Cardiac muscle cell (in vitro differentiated cells and primary cell): ENCODE measurements around the gene CLDN10. TPM values are rescaled to one million over a fixed set of nuclear protein-coding genes. Genes with fewer than 3 reads are reported as not detected.

ENCODE experiments used
- DNase-seq, 2 donors: peaks; one replicate each; pipeline versions ENCODE4 v3.0.0 to v3.0.0-alpha.2; 2010 to 2017; ENCODE audit warnings: low read depth in 1 of 2, low spot score in 1 of 2
- H3K27ac ChIP-seq: fragments of 200-600 bp; sonication (generic); 2 replicates; pipeline ENCODE4 v1.5.1; 2016
- H3K27me3 ChIP-seq: fragments of 200-600 bp; sonication (generic); 2 replicates; pipeline ENCODE4 v1.6.0; 2016; ENCODE audit warnings: control low read depth
- H3K36me3 ChIP-seq: fragments of 200-600 bp; sonication (generic); 2 replicates; pipeline ENCODE4 v1.5.1; 2016; ENCODE audit warnings: control low read depth
- H3K4me1 ChIP-seq: fragments of 200-600 bp; sonication (generic); 2 replicates; pipeline ENCODE4 v1.8.1; 2017; ENCODE audit warnings: low read depth, mild to moderate bottlenecking, mixed run types
- H3K4me3 ChIP-seq: fragments of 200-600 bp; sonication (generic); 2 replicates; pipeline ENCODE4 v1.5.1; 2016; ENCODE audit warnings: mild to moderate bottlenecking
- H3K9me3 ChIP-seq: fragments of 200-600 bp; sonication (generic); 2 replicates; pipeline ENCODE4 v1.5.1; 2017; ENCODE audit warnings: low read depth, mild to moderate bottlenecking, control low read depth
- polyA plus RNA-seq: library from polyadenylated mRNA; unstranded; fragments of >200 nt; fragmentation: Nextera tagmentation; extraction: Ambion mirVana; gene quantifications from 2 replicates; pipeline ENCODE4 v1.2.1, GENCODE V29; 2016
- total RNA-seq: library from RNA; depleted of rRNA; stranded (reverse); fragments of >200 nt; gene quantifications from 2 replicates; pipeline ENCODE4 v1.2.3, GENCODE V29; 2016
- TF ChIP-seq, protein P1 (sequence below): IDR thresholded peaks from 2 replicates; pipeline ENCODE4 v1.5.1; 2012; ENCODE audit warnings: low read depth, mild to moderate bottlenecking, low read length

CLDN10 gene
- total and polyA plus RNA-seq, 2 experiments from 2014 or later = 0.16 to 0.66 TPM

GRCh38 chr13:95573221-95573620, 20.7 kb downstream of the CLDN10 start:
- H3K9me3 ChIP-seq = no peaks in the 10 kb centered on the region
- no peaks in the 10 kb centered on the region for H3K4me1 ChIP-seq
- no peak overlapping the region for H3K27ac ChIP-seq

DNA sequence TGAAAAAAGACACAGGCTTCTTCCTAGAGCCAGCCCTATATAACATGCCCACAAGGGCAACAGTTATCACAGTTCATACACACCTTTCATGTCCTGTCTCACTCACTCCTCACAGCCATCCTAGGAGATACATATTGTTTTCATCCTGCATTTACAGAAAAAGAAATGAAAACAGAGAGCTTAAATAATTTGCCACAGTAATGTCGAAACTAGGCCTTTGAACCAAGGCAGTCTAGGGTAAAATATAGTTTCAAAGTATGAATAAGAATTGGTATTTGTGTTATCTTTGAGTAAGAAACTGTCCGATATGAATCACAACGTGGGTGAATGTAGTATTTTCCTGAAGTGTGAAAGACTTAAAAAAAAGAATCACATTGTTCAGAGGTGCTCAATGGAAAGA, 26.8 kb downstream of the CLDN10 start:
- Histone ChIP-seq H3K36me3 (peaks cover 16% of the 10 kb centered on the region), H3K4me3 (no peak overlapping the region), H3K4me1 (no peaks in the 10 kb centered on the region), H3K27ac (no peak overlapping the region), H3K9me3 (no peaks in the 10 kb centered on the region), H3K27me3 (no peaks in the 10 kb centered on the region)
- TF ChIP-seq, protein P1, sequence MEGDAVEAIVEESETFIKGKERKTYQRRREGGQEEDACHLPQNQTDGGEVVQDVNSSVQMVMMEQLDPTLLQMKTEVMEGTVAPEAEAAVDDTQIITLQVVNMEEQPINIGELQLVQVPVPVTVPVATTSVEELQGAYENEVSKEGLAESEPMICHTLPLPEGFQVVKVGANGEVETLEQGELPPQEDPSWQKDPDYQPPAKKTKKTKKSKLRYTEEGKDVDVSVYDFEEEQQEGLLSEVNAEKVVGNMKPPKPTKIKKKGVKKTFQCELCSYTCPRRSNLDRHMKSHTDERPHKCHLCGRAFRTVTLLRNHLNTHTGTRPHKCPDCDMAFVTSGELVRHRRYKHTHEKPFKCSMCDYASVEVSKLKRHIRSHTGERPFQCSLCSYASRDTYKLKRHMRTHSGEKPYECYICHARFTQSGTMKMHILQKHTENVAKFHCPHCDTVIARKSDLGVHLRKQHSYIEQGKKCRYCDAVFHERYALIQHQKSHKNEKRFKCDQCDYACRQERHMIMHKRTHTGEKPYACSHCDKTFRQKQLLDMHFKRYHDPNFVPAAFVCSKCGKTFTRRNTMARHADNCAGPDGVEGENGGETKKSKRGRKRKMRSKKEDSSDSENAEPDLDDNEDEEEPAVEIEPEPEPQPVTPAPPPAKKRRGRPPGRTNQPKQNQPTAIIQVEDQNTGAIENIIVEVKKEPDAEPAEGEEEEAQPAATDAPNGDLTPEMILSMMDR = no peak
- DNase-seq = no peak

More at GRCh38 chr13:95573221-95573620, 20.7 kb downstream of the CLDN10 start:
- no peak overlapping the region for H3K4me3 ChIP-seq
- peaks cover 3% of the 10 kb centered on the region for H3K36me3 ChIP-seq
- DNase-seq = peak in 1 of 2 donors; percentile 57
- TF ChIP-seq, protein P1 = no peak
- H3K27me3 ChIP-seq = no peaks in the 10 kb centered on the region

DNA sequence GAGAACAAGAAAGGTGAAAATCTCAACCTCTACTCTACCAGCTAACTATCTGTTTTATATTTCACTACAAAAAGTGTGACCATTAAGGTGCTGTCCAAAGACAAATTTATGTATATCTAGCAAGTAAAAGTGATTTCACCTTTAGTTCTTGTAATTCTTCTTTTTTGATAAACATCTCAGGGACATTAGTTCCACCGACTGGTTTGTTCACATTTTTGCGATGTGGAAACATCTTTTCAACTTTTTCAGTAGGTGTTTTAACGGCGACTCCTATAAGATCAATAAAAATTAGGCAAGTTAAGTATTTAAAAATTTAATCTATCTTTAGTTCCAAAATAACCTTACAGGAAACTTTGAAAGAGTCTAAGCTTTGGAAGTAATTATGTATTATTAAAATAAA, 33.3 kb downstream of the CLDN10 start:
- no peaks in the 10 kb centered on the region for H3K4me1 ChIP-seq
- no peak overlapping the region for H3K27ac ChIP-seq
- peaks cover 62% of the 10 kb centered on the region for H3K36me3 ChIP-seq
- TF ChIP-seq, protein P1 = no peak
- no peak for DNase-seq
- no peaks in the 10 kb centered on the region for H3K27me3 ChIP-seq
- H3K4me3 ChIP-seq = no peak overlapping the region
- H3K9me3 ChIP-seq = no peaks in the 10 kb centered on the region

DNA sequence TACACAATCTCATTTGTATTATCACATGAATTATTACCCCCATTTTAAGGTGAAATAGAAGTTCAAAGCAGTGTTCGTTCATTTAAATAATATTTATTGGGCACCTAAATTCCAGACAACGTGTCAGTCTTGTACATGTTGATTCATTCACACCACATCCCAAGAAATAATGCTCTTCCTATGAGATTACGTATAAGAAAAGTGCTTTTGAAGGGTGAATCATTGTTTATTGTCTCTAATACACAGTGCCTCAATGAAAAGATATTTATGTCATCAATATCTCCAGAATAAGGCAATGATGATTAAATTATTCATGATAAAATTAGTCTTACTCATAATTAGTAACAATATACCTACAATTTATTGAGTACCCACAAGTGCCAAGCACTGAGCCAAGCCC, 35.6 kb downstream of the CLDN10 start:
- Histone ChIP-seq H3K4me3 (no peak overlapping the region), H3K27me3 (no peaks in the 10 kb centered on the region), H3K27ac (no peak overlapping the region), H3K9me3 (no peaks in the 10 kb centered on the region), H3K36me3 (peaks cover 54% of the 10 kb centered on the region), H3K4me1 (no peaks in the 10 kb centered on the region)
- TF ChIP-seq, protein P1 = no peak
- no peak for DNase-seq

GRCh38 chr13:95588721-95589120, 36.2 kb downstream of the CLDN10 start:
- Histone ChIP-seq H3K9me3 (no peaks in the 10 kb centered on the region), H3K27me3 (no peaks in the 10 kb centered on the region), H3K27ac (no peak overlapping the region), H3K4me1 (no peaks in the 10 kb centered on the region), H3K4me3 (no peak overlapping the region), H3K36me3 (peaks cover 57% of the 10 kb centered on the region)
- peak in 1 of 2 donors; percentile 15 for DNase-seq
- TF ChIP-seq, protein P1 = no peak

DNA sequence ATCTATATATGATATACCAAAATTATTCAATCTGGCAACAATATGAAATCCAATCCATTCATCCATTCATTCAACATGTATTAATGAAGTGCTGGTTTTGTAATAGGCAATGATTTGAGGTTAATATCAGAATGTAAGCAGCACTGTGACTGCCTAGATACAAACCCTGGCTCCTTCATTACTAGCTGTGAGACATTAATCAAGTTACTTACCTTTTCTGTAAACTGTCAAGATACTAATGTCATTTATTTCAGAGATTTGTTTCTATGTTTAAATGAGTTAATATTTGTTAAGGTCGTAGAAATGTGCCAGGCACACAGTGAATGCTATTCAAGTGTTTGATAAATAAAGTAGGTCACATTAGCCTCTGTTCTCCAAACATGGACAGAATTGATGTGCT, 40.9 kb downstream of the CLDN10 start:
- Histone ChIP-seq H3K9me3 (no peaks in the 10 kb centered on the region), H3K4me3 (no peak overlapping the region), H3K27ac (no peak overlapping the region), H3K27me3 (no peaks in the 10 kb centered on the region), H3K36me3 (peaks cover 31% of the 10 kb centered on the region), H3K4me1 (no peaks in the 10 kb centered on the region)
- TF ChIP-seq, protein P1 = no peak
- DNase-seq = no peak
